ENCODE results near the gene KLF15. TPM values are rescaled to one million over a fixed set of nuclear protein-coding genes. Genes with fewer than 3 reads are reported as not detected.

KLF15 gene
- total and polyA plus RNA-seq, 7 experiments from 2014 or later: 0.57 to 0.81 TPM; not detected in 5

DNA sequence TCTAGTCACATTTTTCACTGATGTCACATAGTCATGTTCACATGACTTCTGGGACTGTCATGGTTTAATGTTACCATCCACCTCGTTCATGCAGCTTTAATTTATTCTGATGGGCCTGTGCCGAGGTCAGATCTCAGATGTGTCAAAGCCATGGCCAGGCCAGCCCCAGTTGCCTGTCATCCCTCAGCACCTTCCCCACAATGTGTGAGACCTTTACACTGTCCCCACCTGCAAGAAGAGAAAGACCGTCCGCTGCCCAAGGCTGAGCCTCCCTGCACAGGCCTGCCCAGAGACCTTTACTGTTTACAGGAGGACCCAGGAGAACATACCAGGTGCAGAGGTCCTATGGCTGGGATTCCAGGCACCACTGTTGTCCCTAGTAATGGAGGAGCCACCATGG lies 12.8 kb upstream of the KLF15 start:
- no peak for ATAC-seq

DNA sequence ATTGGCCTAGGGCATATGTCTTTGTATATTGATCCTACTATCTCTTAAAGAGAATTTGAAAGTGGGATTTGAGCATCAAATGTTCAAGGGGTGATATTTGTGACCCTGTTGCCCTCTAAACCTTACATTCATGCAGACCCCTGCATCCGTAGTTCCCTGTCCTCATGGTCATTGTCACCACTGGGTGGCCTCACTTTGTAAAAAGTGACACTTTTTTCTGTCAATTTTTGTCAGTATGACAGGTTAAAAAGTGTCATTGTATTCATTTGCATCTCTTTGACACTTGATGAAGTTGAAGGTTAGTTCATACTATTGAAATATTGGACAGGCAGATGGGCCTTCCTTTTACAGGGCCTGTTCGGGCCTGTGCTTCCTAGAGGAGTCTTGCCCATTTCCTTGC lies 12.3 kb upstream of the KLF15 start:
- no peaks in the 10 kb centered on the region for H3K27me3 ChIP-seq (ENCODE audit: control insufficient read depth in 2 of 2, insufficient read depth in 2 of 2, low read length in 2 of 2)
- no peaks in the 10 kb centered on the region for H3K9me3 Mint-ChIP-seq
- H3K9me3 ChIP-seq (ENCODE audit: control insufficient read depth in 2 of 3, low read length in 3 of 3): no peaks in the 10 kb centered on the region
- no peak overlapping the region for H3K4me3 ChIP-seq (ENCODE audit: low read length)
- DNase-seq: no peak
- no peaks in the 10 kb centered on the region for H3K36me3 ChIP-seq (ENCODE audit: control insufficient read depth in 2 of 3, insufficient read depth in 3 of 3, low read length in 3 of 3)
- peaks cover 0 to 4% (median 0%) of the 10 kb centered on the region in 7 donors for H3K4me1 Mint-ChIP-seq
- POLR2A ChIA-PET: no interaction called here
- CTCF ChIA-PET: no interaction called here
- no peak overlapping the region for H3K27ac Mint-ChIP-seq
- H3K27ac ChIP-seq (ENCODE audit: low read depth, low read length): no peak overlapping the region
- H3K4me1 ChIP-seq (ENCODE audit: control insufficient read depth in 2 of 2, insufficient read depth in 2 of 2, low read length in 2 of 2): no peaks in the 10 kb centered on the region
- intact Hi-C loops (cut with micrococcal nuclease): no loop called here
- H3K4me3 Mint-ChIP-seq: no peak overlapping the region
- ATAC-seq: no peak
- no peaks in the 10 kb centered on the region for H3K36me3 Mint-ChIP-seq
- peaks cover 0 to 12% (median 0%) of the 10 kb centered on the region in 5 donors for H3K27me3 Mint-ChIP-seq

More for the DNA sequence above, 12.8 kb upstream of the KLF15 start:
- no peak overlapping the region for H3K4me3 Mint-ChIP-seq
- POLR2A ChIA-PET: no interaction called here
- CTCF ChIA-PET: no interaction called here
- intact Hi-C loops (cut with micrococcal nuclease): no loop called here
- peaks cover 0 to 15% (median 0%) of the 10 kb centered on the region in 5 donors for H3K27me3 Mint-ChIP-seq
- H3K4me1 Mint-ChIP-seq: peaks cover 0 to 6% (median 0%) of the 10 kb centered on the region in 7 donors
- no peaks in the 10 kb centered on the region for H3K9me3 Mint-ChIP-seq
- no peak overlapping the region for H3K27ac ChIP-seq (ENCODE audit: low read depth, low read length)
- H3K36me3 Mint-ChIP-seq: no peaks in the 10 kb centered on the region
- no peaks in the 10 kb centered on the region for H3K9me3 ChIP-seq (ENCODE audit: control insufficient read depth in 2 of 3, low read length in 3 of 3)
- no peak overlapping the region for H3K4me3 ChIP-seq (ENCODE audit: low read length)
- no peak overlapping the region for H3K27ac Mint-ChIP-seq
- H3K36me3 ChIP-seq (ENCODE audit: control insufficient read depth in 2 of 3, insufficient read depth in 3 of 3, low read length in 3 of 3): no peaks in the 10 kb centered on the region
- no peak for DNase-seq
- no peaks in the 10 kb centered on the region for H3K27me3 ChIP-seq (ENCODE audit: control insufficient read depth in 2 of 2, insufficient read depth in 2 of 2, low read length in 2 of 2)
- H3K4me1 ChIP-seq (ENCODE audit: control insufficient read depth in 2 of 2, insufficient read depth in 2 of 2, low read length in 2 of 2): no peaks in the 10 kb centered on the region

DNA sequence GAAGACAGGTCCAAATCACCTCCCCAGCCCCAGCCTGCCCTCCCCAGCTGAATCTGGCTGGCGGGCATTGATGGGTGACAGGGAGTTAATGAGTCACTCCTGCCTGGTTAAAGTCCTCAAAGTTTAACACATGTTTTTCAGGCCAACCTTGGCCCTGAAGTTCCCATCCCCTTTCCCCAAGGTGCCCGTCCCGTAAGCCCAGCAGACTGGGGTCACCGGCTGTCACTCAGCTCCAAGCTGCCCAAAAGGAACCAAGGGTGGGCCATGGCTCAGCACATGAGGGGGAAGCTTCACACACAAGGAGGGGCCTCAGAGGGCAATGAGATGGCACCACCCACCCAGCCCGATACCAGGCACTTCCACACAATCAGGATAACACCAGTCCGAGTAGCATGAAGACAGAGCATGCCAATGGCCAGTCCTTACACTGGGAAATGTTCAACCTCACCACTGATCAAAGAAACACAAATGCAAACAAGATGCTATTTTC lies 10.2 kb upstream of the KLF15 start:
- H3K36me3 ChIP-seq (ENCODE audit: control insufficient read depth in 2 of 3, insufficient read depth in 3 of 3, low read length in 3 of 3): no peaks in the 10 kb centered on the region
- no peaks in the 10 kb centered on the region for H3K27me3 ChIP-seq (ENCODE audit: control insufficient read depth in 2 of 2, insufficient read depth in 2 of 2, low read length in 2 of 2)
- H3K4me3 ChIP-seq (ENCODE audit: low read length): no peak overlapping the region
- no peak for DNase-seq
- no peaks in the 10 kb centered on the region for H3K9me3 Mint-ChIP-seq
- peaks cover 0 to 12% (median 7%) of the 10 kb centered on the region in 5 donors for H3K27me3 Mint-ChIP-seq
- no peak overlapping the region for H3K4me3 Mint-ChIP-seq
- H3K9me3 ChIP-seq (ENCODE audit: control insufficient read depth in 2 of 3, low read length in 3 of 3): no peaks in the 10 kb centered on the region
- H3K4me1 Mint-ChIP-seq: peaks cover 0 to 6% (median 0%) of the 10 kb centered on the region in 7 donors
- no peak for ATAC-seq
- ChIA-PET CTCF (no interaction called here), POLR2A (no interaction called here)
- no peak overlapping the region for H3K27ac Mint-ChIP-seq
- intact Hi-C loops (cut with micrococcal nuclease): no loop called here
- H3K36me3 Mint-ChIP-seq: no peaks in the 10 kb centered on the region
- no peaks in the 10 kb centered on the region for H3K4me1 ChIP-seq (ENCODE audit: control insufficient read depth in 2 of 2, insufficient read depth in 2 of 2, low read length in 2 of 2)
- no peak overlapping the region for H3K27ac ChIP-seq (ENCODE audit: low read depth, low read length)

DNA sequence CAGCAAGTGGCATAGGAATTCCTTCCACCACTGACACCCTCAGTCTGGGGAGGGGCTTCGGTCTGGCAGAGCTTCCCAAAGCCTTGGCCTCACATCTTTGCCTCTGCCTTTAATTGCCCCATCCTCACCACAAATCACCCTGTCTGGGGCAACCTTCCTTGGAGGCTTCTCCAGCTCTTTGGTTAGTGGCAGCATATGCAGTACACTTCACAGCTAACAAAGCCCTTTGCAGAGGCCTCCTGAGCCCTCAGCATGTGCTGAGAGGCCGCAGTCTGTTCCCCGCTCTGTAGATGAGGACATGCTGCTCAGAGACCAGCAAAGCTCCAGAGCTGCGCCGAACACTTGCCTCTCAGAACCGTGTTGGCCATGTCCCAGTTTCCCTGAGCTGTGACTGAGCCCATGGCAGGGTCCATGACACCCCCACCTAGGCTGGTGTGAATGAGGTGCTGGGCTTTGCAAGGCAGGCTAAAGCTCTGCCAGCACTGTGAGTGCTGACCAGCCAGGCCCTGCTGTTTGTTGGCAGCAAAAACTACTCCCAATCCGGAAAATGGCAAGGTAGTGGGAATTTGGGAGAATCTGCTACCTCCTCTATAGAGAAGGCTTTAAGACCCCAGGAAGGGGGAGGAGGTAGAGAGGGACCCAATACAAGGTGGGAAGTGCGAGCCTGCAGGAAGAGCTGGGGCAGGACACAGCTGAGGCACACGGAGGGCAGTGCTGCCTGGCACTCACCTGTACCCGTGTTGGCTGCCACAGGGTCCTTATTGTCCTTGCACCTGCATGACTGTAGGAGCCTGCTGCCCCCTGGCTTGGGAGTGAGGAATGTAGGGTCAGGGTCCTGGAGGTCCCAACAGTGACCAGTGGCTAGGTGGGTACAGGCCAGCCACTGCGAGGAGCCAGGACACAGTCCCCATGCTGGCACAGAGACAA lies 8.4 kb upstream of the KLF15 start:
- Mint-ChIP-seq H3K4me1 (peaks cover 0 to 6% (median 0%) of the 10 kb centered on the region in 7 donors), H3K4me3 (no peak overlapping the region)
- POLR2A ChIA-PET: no interaction called here

DNA sequence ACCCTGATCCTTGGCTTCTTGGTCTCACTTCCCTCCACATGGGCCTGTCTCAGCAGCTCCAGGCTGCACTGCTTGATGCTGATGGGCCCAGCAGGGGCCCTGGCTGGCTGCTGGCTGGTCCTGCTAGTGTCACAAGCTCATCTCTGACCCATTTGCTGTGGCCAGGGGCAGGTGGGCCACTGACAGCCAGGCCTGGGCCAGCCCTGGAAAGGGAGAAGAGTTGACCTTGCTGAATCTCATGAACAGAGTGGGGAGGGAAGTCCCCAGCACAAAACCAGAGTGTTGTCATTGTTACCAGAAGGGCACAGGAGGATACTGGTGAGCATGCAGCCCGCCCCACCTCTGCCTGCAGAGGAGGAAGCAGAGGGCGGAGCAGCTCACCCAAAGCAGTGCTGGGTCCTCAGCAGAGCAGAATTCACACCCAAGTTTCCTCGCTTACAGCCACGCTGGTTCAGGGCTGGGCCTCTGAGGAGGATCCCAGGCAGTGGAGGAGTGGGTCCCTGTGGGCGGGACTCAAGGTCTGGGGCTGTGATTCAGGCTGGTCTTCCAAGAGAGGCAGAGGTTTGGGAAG lies 7.6 kb upstream of the KLF15 start:
- CTCF ChIA-PET: no interaction called here
- ATAC-seq (peak; percentile 18), DNase-seq (no peak)
- POLR2A ChIA-PET: no interaction called here
- H3K4me3 Mint-ChIP-seq: no peak overlapping the region
- intact Hi-C loops (cut with micrococcal nuclease): no loop called here
- Histone ChIP-seq H3K27me3 (ENCODE audit: control insufficient read depth in 2 of 2, insufficient read depth in 2 of 2, low read length in 2 of 2) (no peaks in the 10 kb centered on the region), H3K4me1 (ENCODE audit: control insufficient read depth in 2 of 2, insufficient read depth in 2 of 2, low read length in 2 of 2) (no peaks in the 10 kb centered on the region), H3K4me3 (ENCODE audit: low read length) (no peak overlapping the region), H3K27ac (ENCODE audit: low read depth, low read length) (no peak overlapping the region), H3K36me3 (ENCODE audit: control insufficient read depth in 2 of 3, insufficient read depth in 3 of 3, low read length in 3 of 3) (no peaks in the 10 kb centered on the region), H3K9me3 (ENCODE audit: control insufficient read depth in 2 of 3, low read length in 3 of 3) (no peaks in the 10 kb centered on the region)
- peaks cover 11 to 28% (median 22%) of the 10 kb centered on the region in 5 donors for H3K27me3 Mint-ChIP-seq
- peaks cover 0 to 6% (median 0%) of the 10 kb centered on the region in 7 donors for H3K4me1 Mint-ChIP-seq
- no peak overlapping the region for H3K27ac Mint-ChIP-seq
- H3K36me3 Mint-ChIP-seq: no peaks in the 10 kb centered on the region
- H3K9me3 Mint-ChIP-seq: no peaks in the 10 kb centered on the region

More for the DNA sequence above, 8.4 kb upstream of the KLF15 start:
- Histone ChIP-seq H3K27me3 (ENCODE audit: control insufficient read depth in 2 of 2, insufficient read depth in 2 of 2, low read length in 2 of 2) (no peaks in the 10 kb centered on the region), H3K4me1 (ENCODE audit: control insufficient read depth in 2 of 2, insufficient read depth in 2 of 2, low read length in 2 of 2) (no peaks in the 10 kb centered on the region), H3K36me3 (ENCODE audit: control insufficient read depth in 2 of 3, insufficient read depth in 3 of 3, low read length in 3 of 3) (no peaks in the 10 kb centered on the region), H3K4me3 (ENCODE audit: low read length) (no peak overlapping the region), H3K9me3 (ENCODE audit: control insufficient read depth in 2 of 3, low read length in 3 of 3) (no peaks in the 10 kb centered on the region), H3K27ac (ENCODE audit: low read depth, low read length) (no peak overlapping the region)
- no peaks in the 10 kb centered on the region for H3K9me3 Mint-ChIP-seq
- intact Hi-C loops (cut with micrococcal nuclease): no loop called here
- no peak for ATAC-seq
- DNase-seq: no peak
- no peak overlapping the region for H3K27ac Mint-ChIP-seq
- no peaks in the 10 kb centered on the region for H3K36me3 Mint-ChIP-seq
- H3K27me3 Mint-ChIP-seq: peaks cover 6 to 22% (median 17%) of the 10 kb centered on the region in 5 donors
- CTCF ChIA-PET: no interaction called here

DNA sequence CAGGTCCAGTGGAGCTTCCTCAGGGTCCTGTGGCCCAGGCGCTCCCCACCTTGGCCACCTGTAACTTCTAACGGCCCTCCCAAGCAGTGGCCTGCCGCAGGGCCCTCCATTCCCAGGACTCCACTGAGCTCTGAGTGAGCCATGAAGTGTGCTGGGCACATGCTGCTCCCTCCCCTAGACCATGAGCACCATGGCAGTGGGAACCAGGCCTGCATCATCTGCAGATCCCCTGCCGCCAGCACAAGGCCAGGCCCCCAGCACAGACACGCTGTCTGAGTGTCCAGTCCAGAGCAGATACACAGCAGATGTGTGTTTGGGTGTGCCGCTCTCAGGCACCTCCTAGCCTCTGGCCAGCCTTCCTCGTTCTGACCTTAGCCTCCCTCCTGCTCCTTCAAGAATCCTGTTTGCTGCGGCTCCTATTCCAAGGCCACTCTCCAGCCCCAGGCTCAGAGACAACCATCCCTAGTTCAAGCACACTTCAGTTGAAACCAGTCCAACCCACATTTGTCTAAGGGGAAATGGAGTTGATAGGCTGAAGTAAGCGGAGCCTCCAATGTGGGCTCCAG lies 7.0 kb upstream of the KLF15 start:
- H3K36me3 Mint-ChIP-seq: no peaks in the 10 kb centered on the region
- ChIA-PET CTCF (no interaction called here), POLR2A (no interaction called here)
- Histone ChIP-seq H3K9me3 (ENCODE audit: control insufficient read depth in 2 of 3, low read length in 3 of 3) (no peaks in the 10 kb centered on the region), H3K27me3 (ENCODE audit: control insufficient read depth in 2 of 2, insufficient read depth in 2 of 2, low read length in 2 of 2) (no peaks in the 10 kb centered on the region), H3K4me3 (ENCODE audit: low read length) (no peak overlapping the region), H3K4me1 (ENCODE audit: control insufficient read depth in 2 of 2, insufficient read depth in 2 of 2, low read length in 2 of 2) (no peaks in the 10 kb centered on the region), H3K36me3 (ENCODE audit: control insufficient read depth in 2 of 3, insufficient read depth in 3 of 3, low read length in 3 of 3) (no peaks in the 10 kb centered on the region), H3K27ac (ENCODE audit: low read depth, low read length) (no peak overlapping the region)
- DNase-seq: no peak
- no peak overlapping the region for H3K4me3 Mint-ChIP-seq
- no peak for ATAC-seq
- H3K27ac Mint-ChIP-seq: no peak overlapping the region
- H3K4me1 Mint-ChIP-seq: peaks cover 0 to 6% (median 0%) of the 10 kb centered on the region in 7 donors
- H3K27me3 Mint-ChIP-seq: peaks cover 16 to 34% (median 28%) of the 10 kb centered on the region in 5 donors
- H3K9me3 Mint-ChIP-seq: no peaks in the 10 kb centered on the region
- intact Hi-C loops (cut with micrococcal nuclease): no loop called here
